GM12874 (cell line): ENCODE data around the gene SMIM33.
A peak's percentile ranks its signal among the peaks of the same experiment; 100 is the strongest.

Experiments
- CTCF ChIP-seq: IDR thresholded peaks from 2 replicates; pipeline ENCODE4 v1.5.1; 2011; ENCODE audit warnings: low read depth, mild to moderate bottlenecking, control low read depth, low read length, moderate library complexity; ENCODE audit not compliant: insufficient read depth

Gene SMIM33

GRCh38 chr5:139470821-139471300, at the start of gene SMIM33:
SMIM33 (plus strand) TSS chr5:139471004; CDS start chr5:139471122, 118 bp downstream.
- TF ChIP-seq CTCF, result no peak

- peak; percentile 71 for TF ChIP-seq CTCF
Observed at GRCh38 chr5:139422307-139422893, 48.4 kb upstream of the SMIM33 start.

- TF ChIP-seq CTCF, result no peak
Observed at GRCh38 chr5:139425497-139425896, 45.3 kb upstream of the SMIM33 start.

- no peak for TF ChIP-seq CTCF
Observed at GRCh38 chr5:139426203-139426885, 44.5 kb upstream of the SMIM33 start.

GRCh38 chr5:139430015-139430414, 40.8 kb upstream of the SMIM33 start:
- no peak for TF ChIP-seq CTCF

GRCh38 chr5:139431706-139432105, 39.1 kb upstream of the SMIM33 start:
- TF ChIP-seq CTCF, result no peak

- no peak for TF ChIP-seq CTCF
Observed at GRCh38 chr5:139435676-139436075, 35.1 kb upstream of the SMIM33 start.
